ENCODE data around the gene RNF141. TPM values are rescaled to one million over a fixed set of nuclear protein-coding genes. Genes with fewer than 3 reads are reported as not detected.

Gene RNF141
- total RNA-seq, 2 experiments from 2014 or later, result 8.2 to 20.1 TPM

GRCh38 chr11:10488934-10489691, 51.9 kb downstream of the RNF141 start:
- H3K4me1 ChIP-seq (ENCODE audit: insufficient read depth, low read length, poor library complexity, severe bottlenecking), result peaks cover 7% of the 10 kb centered on the region
- H3K36me3 ChIP-seq (ENCODE audit: insufficient read depth, low read length), result peaks cover 88% of the 10 kb centered on the region
- POLR2A ChIA-PET, result no interaction called here
- intact Hi-C loops (cut with micrococcal nuclease; ENCODE audit: unreplicated experiment), result no loop called here
- peak; percentile 4 for DNase-seq (ENCODE audit: low spot score)
- no peaks in the 10 kb centered on the region for H3K9me3 ChIP-seq (ENCODE audit: low read length)
- no peak overlapping the region for H2AFZ ChIP-seq (ENCODE audit: low read length)
- CTCF ChIA-PET (ENCODE audit: unreplicated experiment), result no interaction called here
- H4K20me1 ChIP-seq (ENCODE audit: insufficient read depth, low read length), result no peaks in the 10 kb centered on the region
- no TSS peak for BruUV-seq (replicated peaks)
- no peaks in the 10 kb centered on the region for H3K9me2 ChIP-seq (ENCODE audit: insufficient read depth, low read length)
- H3K4me3 ChIP-seq (ENCODE audit: low read depth, low read length, poor library complexity, severe bottlenecking), result no peak overlapping the region
- H3K27ac ChIP-seq (ENCODE audit: low read depth, low read length, poor library complexity, severe bottlenecking), result no peak overlapping the region
- no peak overlapping the region for H3K4me2 ChIP-seq (ENCODE audit: low read length)
- H3K79me2 ChIP-seq (ENCODE audit: insufficient read depth, low read depth, low read length), result no peaks in the 10 kb centered on the region
- TF ChIP-seq EZH2phosphoT487 (IDR thresholded peaks at IDR 0.05; ENCODE audit: borderline replicate concordance, low read depth, low read length), result no peak
- TF ChIP-seq, protein P1, sequence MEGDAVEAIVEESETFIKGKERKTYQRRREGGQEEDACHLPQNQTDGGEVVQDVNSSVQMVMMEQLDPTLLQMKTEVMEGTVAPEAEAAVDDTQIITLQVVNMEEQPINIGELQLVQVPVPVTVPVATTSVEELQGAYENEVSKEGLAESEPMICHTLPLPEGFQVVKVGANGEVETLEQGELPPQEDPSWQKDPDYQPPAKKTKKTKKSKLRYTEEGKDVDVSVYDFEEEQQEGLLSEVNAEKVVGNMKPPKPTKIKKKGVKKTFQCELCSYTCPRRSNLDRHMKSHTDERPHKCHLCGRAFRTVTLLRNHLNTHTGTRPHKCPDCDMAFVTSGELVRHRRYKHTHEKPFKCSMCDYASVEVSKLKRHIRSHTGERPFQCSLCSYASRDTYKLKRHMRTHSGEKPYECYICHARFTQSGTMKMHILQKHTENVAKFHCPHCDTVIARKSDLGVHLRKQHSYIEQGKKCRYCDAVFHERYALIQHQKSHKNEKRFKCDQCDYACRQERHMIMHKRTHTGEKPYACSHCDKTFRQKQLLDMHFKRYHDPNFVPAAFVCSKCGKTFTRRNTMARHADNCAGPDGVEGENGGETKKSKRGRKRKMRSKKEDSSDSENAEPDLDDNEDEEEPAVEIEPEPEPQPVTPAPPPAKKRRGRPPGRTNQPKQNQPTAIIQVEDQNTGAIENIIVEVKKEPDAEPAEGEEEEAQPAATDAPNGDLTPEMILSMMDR (conservative IDR thresholded peaks at IDR 0.05; ENCODE audit: low read length), result no peak

GRCh38 chr11:10488121-10488933, 52.7 kb downstream of the RNF141 start:
- Histone ChIP-seq H3K79me2 (ENCODE audit: insufficient read depth, low read depth, low read length) (no peaks in the 10 kb centered on the region), H3K36me3 (ENCODE audit: insufficient read depth, low read length) (peaks cover 88% of the 10 kb centered on the region), H2AFZ (ENCODE audit: low read length) (no peak overlapping the region), H3K9me2 (ENCODE audit: insufficient read depth, low read length) (no peaks in the 10 kb centered on the region), H3K4me2 (ENCODE audit: low read length) (no peak overlapping the region), H3K4me1 (ENCODE audit: insufficient read depth, low read length, poor library complexity, severe bottlenecking) (peaks cover 7% of the 10 kb centered on the region), H4K20me1 (ENCODE audit: insufficient read depth, low read length) (no peaks in the 10 kb centered on the region), H3K27ac (ENCODE audit: low read depth, low read length, poor library complexity, severe bottlenecking) (no peak overlapping the region), H3K4me3 (ENCODE audit: low read depth, low read length, poor library complexity, severe bottlenecking) (no peak overlapping the region), H3K9me3 (ENCODE audit: low read length) (no peaks in the 10 kb centered on the region)
- DNase-seq (ENCODE audit: low spot score), result peak; percentile 23
- ChIA-PET POLR2A (no interaction called here), CTCF (ENCODE audit: unreplicated experiment) (no interaction called here)
- no TSS peak for BruUV-seq (replicated peaks)
- no peak for TF ChIP-seq EZH2phosphoT487 (IDR thresholded peaks at IDR 0.05; ENCODE audit: borderline replicate concordance, low read depth, low read length)
- TF ChIP-seq, protein P1 (conservative IDR thresholded peaks at IDR 0.05; ENCODE audit: low read length), result no peak
- intact Hi-C loops (cut with micrococcal nuclease; ENCODE audit: unreplicated experiment), result no loop called here
